GM10266 (cell line): ENCODE measurements around the gene ROS1.

ENCODE experiments used
- DNase-seq: peaks from one replicate; pipeline ENCODE4 v3.0.0; 2012; ENCODE audit errors: extremely low spot score
- CTCF ChIP-seq: IDR thresholded peaks from 2 replicates; pipeline ENCODE4 v1.5.1; 2012; ENCODE audit warnings: mild to moderate bottlenecking, low read depth; ENCODE audit not compliant: control insufficient read depth, insufficient read depth; ENCODE audit errors: missing control alignments

Gene ROS1

GRCh38 chr6:117359581-117359980 is 66.2 kb downstream of the ROS1 start:
- no peak for TF ChIP-seq CTCF
- no peak for DNase-seq

- no peak for DNase-seq
- TF ChIP-seq CTCF = no peak
Observed at GRCh38 chr6:117354671-117355070, 71.1 kb downstream of the ROS1 start.

GRCh38 chr6:117352466-117353081 is 73.2 kb downstream of the ROS1 start:
- TF ChIP-seq CTCF = peak; percentile 30
- DNase-seq = no peak

GRCh38 chr6:117351521-117351920 is 74.2 kb downstream of the ROS1 start:
- no peak for TF ChIP-seq CTCF
- DNase-seq = no peak

GRCh38 chr6:117346142-117346930 is 79.4 kb downstream of the ROS1 start:
- peak; percentile 28 for TF ChIP-seq CTCF
- peak; percentile 16 for DNase-seq

GRCh38 chr6:117345292-117345610 is 80.5 kb downstream of the ROS1 start:
- TF ChIP-seq CTCF = no peak
- no peak for DNase-seq
